A549 (cell line): ENCODE measurements around the gene SKIC8. TPM values are rescaled to one million over a fixed set of nuclear protein-coding genes. Genes with fewer than 3 reads are reported as not detected.

Experiments used
- ATAC-seq, 2 experiments: fragments of 200-7000 bp in 1 of 2; fragments of >200 bp in 1 of 2; cut with Nextera tagmentation in 1 of 2; cut with Tn5 transposase in 1 of 2; 3 replicates each; pipeline versions ENCODE4 v1.8.0 to v1.9.1; 2018 to 2020; ENCODE audit warnings: mild to moderate bottlenecking in 1 of 2, moderate library complexity in 1 of 2
- CTCF ChIA-PET: fragments of 300-600 bp; sonication (Branson Sonifier 250); formaldehyde crosslinking; extraction: SDS; loops from one replicate; lab custom pipeline; 2021; ENCODE audit warnings: antibody characterized with exemption, inconsistent platforms; lab: Yijun Ruan, JAX
- POLR2A ChIA-PET: fragments of 350-600 bp; formaldehyde crosslinking; extraction: SDS; loops from one replicate; lab custom pipeline; 2021; ENCODE audit warnings: antibody characterized with exemption, inconsistent platforms; lab: Yijun Ruan, JAX
- DNase-seq, 2 experiments: peaks; one replicate each; pipeline versions ENCODE4 v3.0.0 to v3.0.0-alpha.2; 2011 to 2016; ENCODE audit warnings: low read depth in 1 of 2, low spot score in 1 of 2
- FAIRE-seq: peaks from 2 replicates; lab custom pipeline; 2011; peaks lifted over from hg19 to GRCh38; lab: Jason Lieb, UNC
- H3K27ac ChIP-seq, 2 experiments: fragments of >200 bp; sonication (Bioruptor Twin); formaldehyde crosslinking; 3 replicates each; pipeline ENCODE4 v1.5.1; 2016 to 2017
- H3K4me1 ChIP-seq: fragments of >200 bp; sonication (Bioruptor Twin); formaldehyde crosslinking; 3 replicates; pipeline ENCODE4 v1.6.1; 2016
- H3K4me2 ChIP-seq: fragments of >200 bp; sonication (Bioruptor Twin); formaldehyde crosslinking; 3 replicates; pipeline ENCODE4 v1.6.1; 2016
- H3K4me3 ChIP-seq: fragments of >200 bp; sonication (Bioruptor Twin); formaldehyde crosslinking; 3 replicates; pipeline ENCODE4 v1.5.1; 2016
- H3K9me3 ChIP-seq: fragments of >200 bp; sonication (Bioruptor Twin); formaldehyde crosslinking; 3 replicates; pipeline ENCODE4 v1.6.1; 2016
- CBX8 ChIP-seq: fragments of 200-600 bp; sonication (generic); IDR thresholded peaks from 2 replicates; pipeline ENCODE4 v1.6.1; 2016
- ESRRA ChIP-seq: fragments of 150-350 bp; IDR thresholded peaks from 2 replicates; pipeline ENCODE4 v1.6.1; 2014; ENCODE audit warnings: mild to moderate bottlenecking, low read length, borderline replicate concordance
- FOSL2 ChIP-seq, 2 experiments: fragments of 450-650 bp in 1 of 2; fragments of >200 bp in 1 of 2; sonication (Bioruptor Twin) in 1 of 2; formaldehyde crosslinking; IDR thresholded peaks; 2 replicates each; pipeline versions ENCODE4 v1.5.0 to v1.6.1; 2016 to 2020; ENCODE audit warnings: mild to moderate bottlenecking in 1 of 2, moderate library complexity in 1 of 2
- HDAC2 ChIP-seq: fragments of 200-600 bp; sonication (generic); IDR thresholded peaks from 2 replicates; pipeline ENCODE4 v1.6.1; 2016
- JUN ChIP-seq, 2 experiments: fragments of >200 bp; sonication (Bioruptor Twin); formaldehyde crosslinking; IDR thresholded peaks; 2 replicates in 1 of 2; 3 replicates in 1 of 2; pipeline ENCODE4 v1.6.1; 2016 to 2017
- KDM1A ChIP-seq: fragments of 200-600 bp; sonication (generic); IDR thresholded peaks from 2 replicates; pipeline ENCODE4 v1.6.1; 2016; ENCODE audit warnings: low read depth, mild to moderate bottlenecking
- MAFK ChIP-seq: fragments of 450-650 bp; IDR thresholded peaks from 2 replicates; pipeline ENCODE4 v1.6.1; 2014; ENCODE audit not compliant: partially characterized antibody
- RAD21 ChIP-seq, 2 experiments: fragments of >200 bp in 1 of 2; sonication (Bioruptor Twin) in 1 of 2; formaldehyde crosslinking in 1 of 2; IDR thresholded peaks in 1 of 2; conservative IDR thresholded peaks in 1 of 2; 2 replicates in 1 of 2; 3 replicates in 1 of 2; pipeline ENCODE4 v1.6.1; 2012 to 2018; ENCODE audit warnings: inconsistent platforms in 1 of 2
- RFX5 ChIP-seq: fragments of 450-650 bp; IDR thresholded peaks from 2 replicates; pipeline ENCODE4 v1.7.1; 2014; ENCODE audit warnings: antibody characterized with exemption, mild to moderate bottlenecking, moderate library complexity
- SREBF2 ChIP-seq: fragments of 450-650 bp; IDR thresholded peaks from 2 replicates; pipeline ENCODE4 v1.6.1; 2014; ENCODE audit warnings: mild to moderate bottlenecking, moderate library complexity
- TFCP2L1 ChIP-seq: fragments of 250-450 bp; sonication (Bioruptor Pico); IDR thresholded peaks from 2 replicates; pipeline ENCODE4 v1.5.0; 2021; ENCODE audit warnings: mild to moderate bottlenecking
- ZC3H11A ChIP-seq: fragments of 450-650 bp; IDR thresholded peaks from 2 replicates; pipeline ENCODE4 v1.6.1; 2014; ENCODE audit warnings: antibody characterized with exemption, mild to moderate bottlenecking
- ZNF302 ChIP-seq: fragments of 250-450 bp; sonication (Bioruptor Pico); IDR thresholded peaks from 2 replicates; pipeline ENCODE4 v1.9.0; 2021; ENCODE audit warnings: inconsistent platforms, mild to moderate bottlenecking, moderate library complexity
- WGBS: methylation state at CpG from one replicate; pipeline ENCODE4 v1.1.6; 2017; ENCODE audit errors: missing lambda C conversion rate; 5-methylcytosine and 5-hydroxymethylcytosine counted together
- polyA plus RNA-seq, 4 experiments: library from polyadenylated mRNA; depleted of rRNA in 3 of 4; stranded (reverse); fragments of >200 nt; fragmentation: RNase III in 1 of 4; extraction: RNeasy Plus Mini Kit Qiagen cat#74134 plus additional on column Dnase treatment in 1 of 4; gene quantifications; 2 replicates in 3 of 4; 3 replicates in 1 of 4; pipeline ENCODE4 v1.2.3, GENCODE V29; 2011 to 2017
- TF ChIP-seq, protein P1 (sequence below): fragments of >200 bp; sonication (Bioruptor Twin); formaldehyde crosslinking; IDR thresholded peaks from 3 replicates; pipeline ENCODE4 v1.6.1; 2016

The SKIC8 gene
- polyA plus RNA-seq, 2 of the 4 experiments (the other 2 are of a cell fraction) = 143 to 177 TPM

DNA sequence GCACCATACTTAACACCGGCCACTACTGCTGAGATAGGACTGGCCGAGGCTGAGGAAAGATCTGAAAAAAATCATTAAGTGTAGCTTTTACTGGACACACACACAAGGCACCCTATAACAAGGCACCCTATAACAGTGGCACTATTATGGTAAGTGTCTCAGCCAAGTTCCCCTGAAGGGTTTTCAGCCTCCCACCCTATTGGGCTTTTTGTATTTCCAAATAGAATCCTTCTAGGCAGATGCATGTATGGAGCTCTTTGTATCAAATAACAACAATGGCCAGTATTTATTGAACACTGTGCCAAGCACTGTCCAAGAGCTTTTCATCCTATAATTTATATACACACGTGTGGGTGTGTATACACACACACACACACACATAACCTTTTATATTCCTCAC lies 41.7 kb downstream of the SKIC8 start:
- TF ChIP-seq CBX8 = no peak
- no peak for TF ChIP-seq JUN (IDR thresholded peaks at IDR 0.05)
- TF ChIP-seq KDM1A = no peak
- no peak for TF ChIP-seq RFX5
- H3K27ac ChIP-seq = no peak overlapping the region
- ChIA-PET CTCF (interaction anchor here (0.5 to 3.1 kb wide), 9 partner anchors 13 to 356 kb away, joined by 3 to 26 read pairs (median 4); no protein-coding TSS in a partner anchor), POLR2A (no interaction called here)
- H3K4me1 ChIP-seq = no peaks in the 10 kb centered on the region
- H3K4me3 ChIP-seq = no peak overlapping the region
- DNase-seq = no peak
- no peak for FAIRE-seq
- no peaks in the 10 kb centered on the region for H3K9me3 ChIP-seq
- 59% methylated on average over 3 of the region's 3 CpGs for WGBS
- no peak; a peak in 1 of 6 replicates for ATAC-seq
- no peak overlapping the region for H3K4me2 ChIP-seq

DNA sequence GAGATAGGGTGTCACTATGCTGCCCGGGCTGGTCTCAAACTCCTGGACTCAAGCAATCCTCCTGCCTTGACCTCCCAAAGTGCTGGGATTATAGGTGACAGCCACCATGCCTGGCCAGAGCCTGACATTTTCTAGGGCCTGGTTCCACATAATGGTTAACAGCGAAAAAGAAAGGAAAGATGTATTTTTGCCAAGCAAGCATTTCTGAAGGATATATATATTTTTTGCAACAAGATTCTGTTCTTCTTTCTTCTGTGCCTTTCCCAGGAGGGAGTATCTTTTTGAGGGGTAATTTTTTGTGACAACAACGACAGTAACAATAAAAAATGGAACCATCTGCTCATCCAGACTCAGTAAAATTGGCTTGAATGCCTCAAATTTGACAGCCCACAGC lies 43.4 kb downstream of the SKIC8 start:
- DNase-seq (no peak), ATAC-seq (no peak), FAIRE-seq (no peak)
- peak; percentile 80 for TF ChIP-seq MAFK
- TF ChIP-seq HDAC2 = no peak
- 65% methylated on average over 3 of the region's 3 CpGs for whole genome bisulfite sequencing
- Histone ChIP-seq H3K4me3 (no peak overlapping the region), H3K4me2 (no peak overlapping the region), H3K4me1 (no peaks in the 10 kb centered on the region), H3K27ac (no peak overlapping the region), H3K9me3 (no peaks in the 10 kb centered on the region)
- CTCF ChIA-PET = interaction anchor here (1.0 to 7.5 kb wide), 5 partner anchors 15 to 256 kb away, joined by 4 to 78 read pairs (median 5); partner anchors contain the start of gene CIB2
- POLR2A ChIA-PET = no interaction called here

DNA sequence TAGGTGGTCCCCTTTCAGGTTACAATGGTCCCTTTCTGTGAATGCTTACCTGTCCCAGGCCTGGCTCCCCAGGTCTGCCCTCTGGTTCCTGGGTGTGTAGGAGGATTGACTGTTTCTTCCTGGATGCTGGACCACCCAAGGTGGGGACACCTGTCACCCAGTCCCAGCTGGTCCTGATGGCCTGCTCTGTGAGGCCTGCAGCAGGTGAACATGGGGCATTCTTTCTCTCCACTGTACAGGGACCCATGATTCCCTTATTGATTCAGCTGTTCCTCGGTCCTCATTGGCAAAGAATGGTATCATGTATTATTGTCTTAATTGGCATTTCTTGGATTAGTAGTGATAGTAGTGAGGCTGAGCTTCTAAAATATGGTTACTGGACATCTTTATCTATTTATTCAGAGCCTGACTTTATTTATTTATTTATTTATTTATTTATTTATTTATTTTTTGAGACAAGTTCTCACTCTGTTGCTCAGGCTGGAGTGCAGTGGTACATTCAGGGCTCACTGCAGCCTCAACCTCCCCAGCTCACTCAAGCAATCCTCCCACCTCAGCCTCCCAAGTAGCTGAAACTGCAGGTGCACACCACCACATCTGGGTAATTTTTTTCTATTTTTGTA lies 43.9 kb downstream of the SKIC8 start:
- TF ChIP-seq ZNF302 (no peak), RAD21 (conservative IDR thresholded peaks at IDR 0.05 in 1 of 2, IDR thresholded peaks at IDR 0.05 in 1 of 2) (no peak), ZC3H11A (peak; percentile 88)
- TF ChIP-seq, protein P1, sequence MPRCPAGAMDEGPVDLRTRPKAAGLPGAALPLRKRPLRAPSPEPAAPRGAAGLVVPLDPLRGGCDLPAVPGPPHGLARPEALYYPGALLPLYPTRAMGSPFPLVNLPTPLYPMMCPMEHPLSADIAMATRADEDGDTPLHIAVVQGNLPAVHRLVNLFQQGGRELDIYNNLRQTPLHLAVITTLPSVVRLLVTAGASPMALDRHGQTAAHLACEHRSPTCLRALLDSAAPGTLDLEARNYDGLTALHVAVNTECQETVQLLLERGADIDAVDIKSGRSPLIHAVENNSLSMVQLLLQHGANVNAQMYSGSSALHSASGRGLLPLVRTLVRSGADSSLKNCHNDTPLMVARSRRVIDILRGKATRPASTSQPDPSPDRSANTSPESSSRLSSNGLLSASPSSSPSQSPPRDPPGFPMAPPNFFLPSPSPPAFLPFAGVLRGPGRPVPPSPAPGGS = no peak
- Histone ChIP-seq H3K9me3 (no peaks in the 10 kb centered on the region), H3K4me3 (no peak overlapping the region), H3K27ac (no peak overlapping the region), H3K4me1 (no peaks in the 10 kb centered on the region), H3K4me2 (no peak overlapping the region)
- DNase-seq (no peak), FAIRE-seq (no peak), ATAC-seq (no peak)
- POLR2A ChIA-PET = no interaction called here
- 81% methylated on average over 1 of the region's 1 CpG for WGBS
- CTCF ChIA-PET = interaction anchor here (1.0 to 7.5 kb wide), 5 partner anchors 14 to 255 kb away, joined by 4 to 78 read pairs (median 5); partner anchors contain the start of gene CIB2

DNA sequence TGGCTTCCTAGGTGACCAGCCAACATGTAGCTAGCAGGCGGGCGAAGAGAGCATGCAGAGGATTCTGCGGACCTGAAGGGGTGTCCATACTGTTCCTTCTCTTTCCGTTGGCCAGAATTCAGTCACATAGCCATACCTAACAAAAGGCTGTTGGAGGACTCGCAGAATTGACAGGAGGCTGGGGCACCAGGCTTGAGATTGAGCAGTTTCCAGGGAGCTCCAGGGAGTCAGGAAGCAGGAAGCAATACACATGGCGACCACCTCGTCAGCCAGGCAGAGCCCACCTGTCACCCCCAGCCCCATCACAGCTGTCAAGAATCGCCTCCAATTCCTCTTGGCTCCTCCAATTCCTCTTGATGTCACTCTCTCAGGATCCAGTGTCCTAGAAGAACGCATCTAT lies 48.3 kb downstream of the SKIC8 start:
- ATAC-seq (no peak), FAIRE-seq (no peak), DNase-seq (no peak)
- no peak for TF ChIP-seq FOSL2 (IDR thresholded peaks at IDR 0.05)
- no peak for TF ChIP-seq FOSL2 (CRISPR knock-in tag; IDR thresholded peaks at IDR 0.05)
- TF ChIP-seq SREBF2 = no peak
- ChIA-PET CTCF (interaction anchor here (1.1 to 7.5 kb wide), 7 partner anchors 10 to 292 kb away, joined by 3 to 78 read pairs (median 7); partner anchors contain the start of gene CIB2), POLR2A (no interaction called here)
- H3K4me2 ChIP-seq = no peak overlapping the region
- WGBS = 54% methylated on average over 9 of the region's 9 CpGs
- H3K27ac ChIP-seq = no peak overlapping the region
- no peak overlapping the region for H3K4me3 ChIP-seq
- H3K9me3 ChIP-seq = no peaks in the 10 kb centered on the region
- no peaks in the 10 kb centered on the region for H3K4me1 ChIP-seq

DNA sequence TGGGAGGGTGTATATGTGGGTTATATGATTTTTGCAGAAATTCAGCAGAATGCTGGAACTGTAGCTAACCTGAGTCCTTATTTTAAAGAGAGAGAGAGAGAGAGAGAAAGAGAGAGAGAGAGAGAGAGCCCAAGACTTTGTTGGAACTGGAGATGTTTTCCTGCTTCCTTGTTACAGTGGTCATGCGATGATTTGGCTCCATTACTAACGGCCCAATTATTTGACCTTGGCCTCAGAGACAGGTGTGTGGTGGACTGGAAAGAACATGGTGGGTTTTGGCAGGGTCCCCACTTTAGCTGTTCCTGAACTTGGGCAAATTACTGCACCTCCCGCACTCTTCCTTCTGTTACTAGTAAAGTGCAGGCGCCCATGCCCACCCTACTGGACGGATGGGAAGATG lies 50.3 kb downstream of the SKIC8 start:
- DNase-seq (no peak), ATAC-seq (no peak), FAIRE-seq (no peak)
- Histone ChIP-seq H3K4me1 (no peaks in the 10 kb centered on the region), H3K4me2 (no peak overlapping the region), H3K9me3 (no peaks in the 10 kb centered on the region)
- POLR2A ChIA-PET = no interaction called here
- TF ChIP-seq ESRRA (no peak), TFCP2L1 (CRISPR knock-in tag) (no peak)
- TF ChIP-seq, all 56 proteins: peak for 0
- CTCF ChIA-PET = interaction anchor here (1.0 to 7.5 kb wide), 4 partner anchors 8 to 141 kb away, joined by 3 to 78 read pairs (median 8); no protein-coding TSS in a partner anchor
- WGBS = 78% methylated on average over 5 of the region's 5 CpGs
- H3K27ac ChIP-seq = no peak overlapping the region
- no peak overlapping the region for H3K4me3 ChIP-seq
